Measurements from ENCODE around the gene DMGDH.

GRCh38 chr5:79111960-79112702, 42.7 kb upstream of the DMGDH start:
- TF ChIP-seq CTCF (IDR thresholded peaks at IDR 0.05): no peak
- TF ChIP-seq ZFX (IDR thresholded peaks at IDR 0.05; ENCODE audit: borderline replicate concordance): no peak
